Prostate gland (tissue), 2 donors: ENCODE data around the gene TAS2R14. TPM values are rescaled to one million over a fixed set of nuclear protein-coding genes. Genes with fewer than 3 reads are reported as not detected.

Source experiments
- DNase-seq: peaks from one replicate; pipeline ENCODE4 v3.0.0-alpha.2; 2019; ENCODE audit warnings: low spot score
- H3K27ac ChIP-seq, 2 donors: fragments of 200-600 bp; sonication (generic); 2 replicates each; pipeline ENCODE4 v1.5.1; 2017 to 2019
- H3K27me3 ChIP-seq: fragments of 200-600 bp; sonication (generic); replicated peaks from 2 replicates; pipeline ENCODE4 v1.5.1; 2019; ENCODE audit not compliant: insufficient read depth
- H3K36me3 ChIP-seq, 2 donors: fragments of 200-600 bp; sonication (generic); 1 replicate in 1 of 2; 2 replicates in 1 of 2; pipeline versions ENCODE4 v1.5.1 to v1.8.1; 2017 to 2019
- H3K4me1 ChIP-seq: fragments of 200-600 bp; sonication (generic); replicated peaks from 2 replicates; pipeline ENCODE4 v1.5.1; 2019
- H3K4me3 ChIP-seq, 2 donors: fragments of 200-600 bp; sonication (generic); 2 replicates each; pipeline ENCODE4 v1.5.1; 2017 to 2019
- H3K9me3 ChIP-seq: fragments of 200-600 bp; sonication (generic); 2 replicates; pipeline ENCODE4 v1.5.1; 2017
- CTCF ChIP-seq, 4 experiments: fragments of 200-600 bp in 2 of 4; fragments of 450-650 bp in 2 of 4; sonication (generic) in 2 of 4; IDR thresholded peaks; 1 replicate in 3 of 4; 2 replicates in 1 of 4; pipeline ENCODE4 v1.5.1; 2016 to 2019; ENCODE audit warnings: antibody characterized with exemption in 4 of 4, mild to moderate bottlenecking in 2 of 4, moderate library complexity in 2 of 4
- POLR2A ChIP-seq: fragments of 450-650 bp; IDR thresholded peaks from one replicate; pipeline ENCODE4 v1.6.1; 2016; ENCODE audit warnings: antibody characterized with exemption, mild to moderate bottlenecking
- POLR2AphosphoS5 ChIP-seq: sonication (generic); formaldehyde crosslinking; IDR thresholded peaks from one replicate; pipeline ENCODE4 v1.6.1; 2017; ENCODE audit warnings: antibody characterized with exemption
- WGBS: methylation state at CpG from one replicate; pipeline ENCODE4 v1.1.5; 2018; 5-methylcytosine and 5-hydroxymethylcytosine counted together
- intact Hi-C: fragments of 100-400 bp; cut with DNase I; formaldehyde crosslinking; loops from one replicate; pipeline ENCODE4 v1.14.2; 2022
- total RNA-seq, 2 donors: library from RNA; depleted of rRNA; stranded (reverse); fragments of >200 nt; gene quantifications; one replicate each; pipeline ENCODE4 v1.1.0, GENCODE V29; 2016

TAS2R14 gene
- total RNA-seq, 2 donors from 2014 or later, result 2.1 to 3.7 TPM

DNA sequence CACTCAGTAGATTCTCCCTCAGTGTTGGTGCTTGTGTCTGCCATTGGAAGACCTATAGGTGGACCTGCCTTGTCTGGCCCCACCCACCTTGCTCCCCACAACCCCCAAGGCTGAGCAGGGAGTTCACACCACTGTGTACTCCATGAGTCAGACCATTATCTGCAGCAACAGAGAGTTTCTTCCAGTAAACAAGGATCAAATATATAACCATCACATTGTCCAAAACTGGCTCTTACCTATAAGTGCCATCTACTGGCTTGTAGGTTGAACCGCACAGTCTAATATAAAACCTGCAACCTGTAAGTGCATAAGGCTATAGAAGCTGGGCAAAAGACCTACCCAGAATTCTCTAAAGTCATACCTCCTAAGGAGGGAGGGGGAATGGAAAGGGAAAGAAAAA is 37.6 kb downstream of the TAS2R14 start:
- TF ChIP-seq POLR2A (no peak), POLR2AphosphoS5 (no peak), CTCF (IDR thresholded peaks at IDR 0.05) (no peak)
- Histone ChIP-seq H3K9me3 (no peaks in the 10 kb centered on the region), H3K4me1 (no peaks in the 10 kb centered on the region), H3K27me3 (no peaks in the 10 kb centered on the region), H3K4me3 (no peak overlapping the region), H3K36me3 (no peaks in the 10 kb centered on the region), H3K27ac (no peak overlapping the region)
- 95% methylated on average over 1 of the region's 1 CpG for WGBS
- intact Hi-C loops, result no loop called here
- DNase-seq, result no peak

DNA sequence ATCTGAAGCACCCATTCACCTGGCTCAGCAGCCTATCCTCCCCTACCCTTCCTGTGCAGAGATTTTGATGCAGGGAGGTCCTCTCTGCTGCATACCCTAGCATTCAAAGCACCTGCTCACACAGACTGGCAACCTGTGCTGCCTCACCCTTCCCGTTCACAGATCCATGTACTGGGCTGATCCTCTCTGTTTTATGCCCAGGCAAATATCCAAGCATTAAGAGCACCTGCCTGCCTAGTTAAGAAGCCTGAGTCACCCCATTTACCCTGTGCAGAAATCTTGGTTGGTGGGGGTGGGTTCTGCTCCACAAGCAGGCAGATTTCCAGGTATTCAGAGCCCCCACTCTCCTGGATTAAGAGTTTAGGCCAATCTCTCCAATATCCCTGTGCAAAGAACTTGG is 38.1 kb downstream of the TAS2R14 start:
- no peak overlapping the region for H3K27ac ChIP-seq
- TF ChIP-seq POLR2A, result no peak
- TF ChIP-seq CTCF (IDR thresholded peaks at IDR 0.05), result no peak
- TF ChIP-seq POLR2AphosphoS5, result no peak
- no peaks in the 10 kb centered on the region for H3K36me3 ChIP-seq
- H3K27me3 ChIP-seq, result no peaks in the 10 kb centered on the region
- WGBS, result 100% methylated on average over 1 of the region's 1 CpG
- H3K9me3 ChIP-seq, result no peaks in the 10 kb centered on the region
- DNase-seq, result no peak
- H3K4me1 ChIP-seq, result no peaks in the 10 kb centered on the region
- H3K4me3 ChIP-seq, result no peak overlapping the region
- intact Hi-C loops, result no loop called here

- Histone ChIP-seq H3K27ac (no peak overlapping the region), H3K27me3 (no peaks in the 10 kb centered on the region), H3K9me3 (no peaks in the 10 kb centered on the region), H3K36me3 (no peaks in the 10 kb centered on the region), H3K4me3 (no peak overlapping the region), H3K4me1 (no peaks in the 10 kb centered on the region)
- intact Hi-C loops, result no loop called here
- WGBS, result 100% methylated on average over 1 of the region's 1 CpG
- no peak for DNase-seq
- TF ChIP-seq CTCF (IDR thresholded peaks at IDR 0.05), result no peak
- no peak for TF ChIP-seq POLR2AphosphoS5
- TF ChIP-seq POLR2A, result no peak
Observed at GRCh38 chr12:10900530-10900929, 38.5 kb downstream of the TAS2R14 start.

- Histone ChIP-seq H3K9me3 (no peaks in the 10 kb centered on the region), H3K27me3 (no peaks in the 10 kb centered on the region), H3K4me1 (no peaks in the 10 kb centered on the region), H3K27ac (no peak overlapping the region), H3K4me3 (no peak overlapping the region), H3K36me3 (no peaks in the 10 kb centered on the region)
- 87% methylated on average over 5 of the region's 5 CpGs for WGBS
- DNase-seq, result no peak
- intact Hi-C loops, result no loop called here
- TF ChIP-seq POLR2AphosphoS5, result no peak
Observed at GRCh38 chr12:10896854-10897253, 42.2 kb downstream of the TAS2R14 start.

- Histone ChIP-seq H3K27me3 (no peaks in the 10 kb centered on the region), H3K4me3 (no peak overlapping the region), H3K9me3 (no peaks in the 10 kb centered on the region), H3K36me3 (no peaks in the 10 kb centered on the region), H3K27ac (no peak overlapping the region), H3K4me1 (no peaks in the 10 kb centered on the region)
- no peak for TF ChIP-seq CTCF (IDR thresholded peaks at IDR 0.05)
- no peak for TF ChIP-seq POLR2AphosphoS5
- no peak for TF ChIP-seq POLR2A
- WGBS, result 76% methylated on average over 2 of the region's 2 CpGs
- no peak for DNase-seq
- intact Hi-C loops, result no loop called here
Observed at GRCh38 chr12:10891937-10892336, 47.1 kb downstream of the TAS2R14 start.
